Activated naive CD4-positive, alpha-beta T cell treated with anti-CD3 and anti-CD28 coated beads, Interleukin-2, amount 50 U/mL, for 72 hours (primary cell): Measurements from ENCODE around the gene POLA1. TPM values are rescaled to one million over a fixed set of nuclear protein-coding genes. Genes with fewer than 3 reads are reported as not detected.

Source experiments
- ATAC-seq, 2 donors: fragments of 150-1000 bp; cut with Tn5 transposase; 2 replicates each; pipeline ENCODE4 v1.10.0; 2021; ENCODE audit warnings: mild to moderate bottlenecking in 2 of 2, moderate library complexity in 2 of 2
- DNase-seq, 2 donors: peaks; one replicate each; pipeline ENCODE4 v3.0.0; 2021 to 2022; ENCODE audit warnings: low spot score in 2 of 2
- H3K27ac Mint-ChIP-seq, 2 donors: one replicate each; pipeline ENCODE4 v1.8.0; 2022; ENCODE audit warnings: mild to moderate bottlenecking in 2 of 2, mixed read lengths in 2 of 2
- H3K36me3 Mint-ChIP-seq, 2 donors: one replicate each; pipeline ENCODE4 v1.8.0; 2022; ENCODE audit warnings: mixed read lengths in 2 of 2
- H3K9me3 Mint-ChIP-seq, 2 donors: one replicate each; pipeline ENCODE4 v1.8.0; 2022; ENCODE audit warnings: mixed read lengths in 2 of 2
- total RNA-seq, 2 donors: library from RNA; stranded (reverse); gene quantifications; one replicate each; pipeline ENCODE4 v1.2.3, GENCODE V29; 2022

Gene POLA1
- total RNA-seq, 2 donors from 2014 or later: 37.8 to 49.4 TPM

DNA sequence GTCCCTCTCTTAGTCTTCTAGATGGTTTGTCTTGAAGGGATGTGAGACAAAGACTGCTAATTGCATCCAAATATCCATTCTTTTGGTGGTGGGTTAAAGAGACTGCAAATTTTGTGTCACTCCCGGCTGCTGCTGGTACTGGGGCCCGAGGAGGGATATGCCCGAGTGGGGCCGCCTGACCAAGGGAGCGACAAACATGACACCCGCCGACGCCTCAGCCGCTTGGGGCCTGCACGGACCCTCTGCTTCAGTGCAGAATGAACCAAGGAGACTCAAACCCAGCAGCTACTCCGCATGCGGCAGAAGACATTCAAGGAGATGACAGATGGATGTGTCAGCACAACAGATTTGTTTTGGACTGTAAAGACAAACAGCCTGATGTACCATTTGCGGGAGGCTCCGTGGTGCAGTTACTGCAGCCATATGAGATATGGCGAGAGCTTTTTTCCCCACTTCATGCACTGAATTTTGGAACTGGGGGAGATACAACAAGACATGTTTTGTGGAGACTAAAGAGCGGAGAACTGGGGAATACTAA lies 335.6 kb downstream of the POLA1 start:
- Mint-ChIP-seq H3K36me3 (peaks cover 0 to 4% of the 10 kb centered on the region in 2 donors), H3K27ac (no peak overlapping the region), H3K9me3 (no peaks in the 10 kb centered on the region)
- DNase-seq (no peak), ATAC-seq (no peak)

DNA sequence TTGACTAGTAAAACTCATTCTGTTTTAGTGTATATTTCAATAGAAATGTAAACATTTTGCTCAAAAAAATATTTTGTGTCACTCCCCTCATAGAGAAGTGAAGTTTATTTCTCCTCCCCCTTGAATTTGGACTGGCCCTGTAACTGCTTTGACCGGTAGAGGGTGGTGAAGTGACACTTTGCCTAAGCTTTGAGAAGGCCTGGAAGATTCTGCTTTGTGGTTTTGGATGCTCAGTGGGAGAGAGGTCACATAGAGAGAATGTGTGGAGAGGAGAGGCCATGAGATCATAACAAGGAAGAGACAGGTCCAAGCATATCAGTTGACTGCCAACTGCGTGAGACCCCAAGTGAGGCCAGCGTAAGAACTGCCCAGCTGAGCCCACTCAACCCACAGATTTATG lies 341.2 kb downstream of the POLA1 start:
- no peak overlapping the region for H3K27ac Mint-ChIP-seq
- no peaks in the 10 kb centered on the region for H3K36me3 Mint-ChIP-seq
- ATAC-seq (no peak), DNase-seq (no peak)
- no peaks in the 10 kb centered on the region for H3K9me3 Mint-ChIP-seq

DNA sequence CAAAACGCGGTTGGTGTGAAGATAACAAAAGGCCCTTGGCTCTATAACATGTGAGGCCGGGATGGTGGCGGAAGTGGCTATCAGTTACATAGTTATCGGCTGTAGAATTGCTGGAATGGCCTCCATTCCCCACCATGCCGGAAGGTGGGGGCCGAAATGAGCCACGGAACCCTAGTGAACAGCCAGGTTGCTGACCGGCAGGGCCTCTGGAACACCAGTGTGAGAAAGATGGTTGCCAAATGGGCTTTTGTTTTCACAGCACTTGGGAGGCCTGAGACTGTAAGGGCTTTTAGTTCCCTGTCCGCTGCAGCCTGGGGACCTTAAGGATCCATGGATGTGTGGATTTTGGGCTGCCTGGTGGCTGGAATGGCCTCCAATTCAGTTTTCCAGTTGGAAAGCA lies 345.3 kb downstream of the POLA1 start:
- DNase-seq (no peak), ATAC-seq (no peak)
- Mint-ChIP-seq H3K9me3 (no peaks in the 10 kb centered on the region), H3K36me3 (no peaks in the 10 kb centered on the region), H3K27ac (no peak overlapping the region)

DNA sequence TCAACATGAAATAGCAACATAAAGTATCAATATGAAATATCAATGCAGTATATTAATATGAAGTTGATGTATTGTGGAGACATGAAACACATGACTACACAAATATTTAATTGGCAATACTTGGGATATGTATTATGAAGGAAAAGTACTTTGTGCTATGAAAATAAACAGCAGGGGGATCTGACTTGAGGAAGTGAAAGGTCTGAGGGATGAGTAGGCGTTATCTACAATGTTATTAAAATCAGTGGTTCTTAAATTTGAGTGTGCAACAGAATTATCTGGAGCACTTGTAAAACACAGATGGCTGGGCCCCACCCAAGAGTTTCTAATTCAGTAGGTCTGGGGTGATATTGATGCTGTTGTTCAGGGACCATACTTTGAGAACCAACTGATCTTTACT lies 349.5 kb downstream of the POLA1 start:
- Mint-ChIP-seq H3K27ac (no peak overlapping the region), H3K9me3 (no peaks in the 10 kb centered on the region), H3K36me3 (no peaks in the 10 kb centered on the region)
- no peak for DNase-seq
- ATAC-seq: no peak

Other genes with a start within 250 kb of the POLA1 start
- gene PDK3, start 228.6 kb upstream of the POLA1 start, total RNA-seq: 10 to 100 TPM; 48.5 to 57.7 TPM
- gene PCYT1B, start 46.6 kb upstream of the POLA1 start, total RNA-seq: 1 to 10 TPM in 1 of 2 donors, under 1 TPM in 1; 0.05 to 1.0 TPM